Tibial nerve (tissue), 4 donors: Measurements from ENCODE around the gene EP400. TPM values are rescaled to one million over a fixed set of nuclear protein-coding genes. Genes with fewer than 3 reads are reported as not detected.

ENCODE experiments used
- DNase-seq, 2 donors: peaks; one replicate each; pipeline ENCODE4 v3.0.0-alpha.2; 2019; ENCODE audit warnings: low spot score in 2 of 2
- H3K27ac ChIP-seq, 4 donors: fragments of 200-600 bp; sonication (generic) in 3 of 4; one replicate each; pipeline ENCODE4 v1.5.1; 2017 to 2019; ENCODE audit warnings: mild to moderate bottlenecking in 1 of 4
- H3K27me3 ChIP-seq, 2 donors: fragments of 200-600 bp; sonication (generic) in 1 of 2; one replicate each; pipeline versions ENCODE4 v1.5.1 to v1.6.0; 2017 to 2019
- H3K36me3 ChIP-seq, 3 donors: fragments of 200-600 bp; sonication (generic); one replicate each; pipeline ENCODE4 v1.5.1; 2018 to 2019
- H3K4me1 ChIP-seq, 4 donors: fragments of 200-600 bp; sonication (generic) in 3 of 4; one replicate each; pipeline ENCODE4 v1.5.1; 2017 to 2019
- H3K4me3 ChIP-seq, 4 donors: fragments of 200-600 bp; sonication (generic) in 3 of 4; one replicate each; pipeline ENCODE4 v1.5.1; 2017 to 2019; ENCODE audit warnings: mild to moderate bottlenecking in 1 of 4, moderate library complexity in 1 of 4
- H3K9me3 ChIP-seq, 4 donors: fragments of 200-600 bp; sonication (generic) in 3 of 4; one replicate each; pipeline ENCODE4 v1.5.1; 2017 to 2019
- CTCF ChIP-seq, 5 experiments: fragments of 200-600 bp in 3 of 5; fragments of 450-650 bp in 2 of 5; sonication (generic) in 3 of 5; IDR thresholded peaks; one replicate each; pipeline ENCODE4 v1.5.1; 2016 to 2019; ENCODE audit warnings: antibody characterized with exemption in 5 of 5, mild to moderate bottlenecking in 3 of 5, moderate library complexity in 2 of 5
- EP300 ChIP-seq, 2 donors: sonication (generic); formaldehyde crosslinking; IDR thresholded peaks; one replicate each; pipeline ENCODE4 v1.6.1; 2017; ENCODE audit warnings: antibody characterized with exemption in 2 of 2, mild to moderate bottlenecking in 1 of 2
- POLR2A ChIP-seq, 2 donors: fragments of 450-650 bp; IDR thresholded peaks; one replicate each; pipeline ENCODE4 v1.6.1; 2017; ENCODE audit warnings: antibody characterized with exemption in 2 of 2, mild to moderate bottlenecking in 2 of 2, moderate library complexity in 2 of 2
- WGBS, 2 donors: methylation state at CpG; one replicate each; pipeline ENCODE4 v1.1.5; 2018; 5-methylcytosine and 5-hydroxymethylcytosine counted together
- total RNA-seq, 4 donors: library from RNA; depleted of rRNA; stranded (reverse); fragments of >200 nt; gene quantifications; one replicate each; pipeline ENCODE4 v1.1.0, GENCODE V29; 2016

The EP400 gene
- total RNA-seq, 4 donors from 2014 or later = 27.8 to 41.4 (median 32.2) TPM

GRCh38 chr12:132006056-132006680 is 56.4 kb downstream of the EP400 start:
- H3K36me3 ChIP-seq = peaks cover 0 to 70% (median 15%) of the 10 kb centered on the region in 3 donors
- DNase-seq = no peak

DNA sequence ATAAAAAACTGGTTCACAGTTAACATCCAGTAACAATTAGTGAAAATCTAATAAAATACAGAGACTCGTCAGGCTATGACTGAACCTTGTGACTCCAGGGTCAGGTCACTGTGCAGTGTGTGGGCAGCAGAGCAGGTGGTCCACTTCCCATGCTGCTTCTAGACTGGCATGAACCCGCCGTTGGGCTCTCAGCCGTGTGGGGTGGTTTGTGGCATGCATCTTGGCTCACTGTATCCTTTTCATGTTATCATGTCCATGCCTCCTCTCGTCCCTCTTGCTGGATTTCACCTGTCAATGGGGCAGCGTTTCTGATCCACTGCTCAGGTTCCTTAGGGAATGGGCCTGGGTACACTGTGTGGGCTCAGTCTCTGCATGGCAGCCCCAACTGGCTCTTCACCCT is 57.3 kb downstream of the EP400 start:
- no peak for DNase-seq
- no peaks in the 10 kb centered on the region for H3K9me3 ChIP-seq
- H3K36me3 ChIP-seq = peaks cover 4 to 78% (median 18%) of the 10 kb centered on the region in 3 donors
- WGBS, 2 donors = 72 to 90% methylated on average over 6 of the region's 6 CpGs
- no peaks in the 10 kb centered on the region for H3K4me1 ChIP-seq
- no peak overlapping the region for H3K4me3 ChIP-seq
- no peak overlapping the region for H3K27ac ChIP-seq
- TF ChIP-seq POLR2A (IDR thresholded peaks at IDR 0.05) = no peak
- TF ChIP-seq EP300 (IDR thresholded peaks at IDR 0.05) = no peak
- TF ChIP-seq CTCF (IDR thresholded peaks at IDR 0.05) = no peak
- no peaks in the 10 kb centered on the region for H3K27me3 ChIP-seq

More at GRCh38 chr12:132006056-132006680, 56.4 kb downstream of the EP400 start:
- H3K4me3 ChIP-seq = no peak overlapping the region
- H3K9me3 ChIP-seq = no peaks in the 10 kb centered on the region
- no peak overlapping the region for H3K27ac ChIP-seq
- WGBS, 2 donors = 91 to 92% methylated on average over 19 of the region's 19 CpGs
- H3K4me1 ChIP-seq = no peaks in the 10 kb centered on the region
- H3K27me3 ChIP-seq = no peaks in the 10 kb centered on the region
- no peak for TF ChIP-seq EP300 (IDR thresholded peaks at IDR 0.05)
- TF ChIP-seq CTCF (IDR thresholded peaks at IDR 0.05) = no peak
- TF ChIP-seq POLR2A (IDR thresholded peaks at IDR 0.05) = no peak

DNA sequence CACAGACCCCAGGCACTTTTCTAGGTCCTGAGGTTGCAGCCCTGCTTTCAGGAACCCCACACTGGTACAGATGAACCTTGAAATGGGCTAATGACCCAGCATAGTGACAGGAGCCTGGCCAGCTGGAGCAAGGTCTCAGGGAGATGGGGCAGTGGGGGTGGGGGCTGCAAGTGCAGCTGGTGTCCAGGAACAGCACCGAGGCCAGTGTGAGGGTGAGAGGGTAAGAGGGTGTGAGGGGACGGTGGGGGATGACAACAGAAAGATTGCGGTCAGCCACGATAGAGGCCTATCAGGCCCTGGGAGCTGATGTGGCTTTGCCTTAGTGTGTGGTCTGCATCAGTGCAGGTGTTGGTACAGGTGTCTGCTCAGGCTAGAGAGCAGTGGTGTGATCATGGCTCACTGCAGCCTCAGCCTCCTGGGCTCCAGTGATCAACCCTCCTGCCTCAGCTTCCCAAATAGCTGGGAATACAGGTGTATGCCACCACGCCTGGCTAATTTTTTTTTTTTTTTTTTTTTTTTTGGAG is 59.7 kb downstream of the EP400 start:
- WGBS, 2 donors = 89 to 94% methylated on average over 5 of the region's 5 CpGs
- no peaks in the 10 kb centered on the region for H3K9me3 ChIP-seq
- TF ChIP-seq EP300 (IDR thresholded peaks at IDR 0.05) = no peak
- TF ChIP-seq CTCF (IDR thresholded peaks at IDR 0.05) = no peak
- no peak for TF ChIP-seq POLR2A (IDR thresholded peaks at IDR 0.05)
- no peaks in the 10 kb centered on the region for H3K4me1 ChIP-seq
- H3K36me3 ChIP-seq = peaks cover 4 to 94% (median 28%) of the 10 kb centered on the region in 3 donors
- no peak for DNase-seq
- no peak overlapping the region for H3K4me3 ChIP-seq
- no peaks in the 10 kb centered on the region for H3K27me3 ChIP-seq
- H3K27ac ChIP-seq = no peak overlapping the region

GRCh38 chr12:132012919-132013568 is 63.3 kb downstream of the EP400 start:
- peaks cover 5 to 96% (median 20%) of the 10 kb centered on the region in 3 donors for H3K36me3 ChIP-seq
- DNase-seq = no peak
- H3K9me3 ChIP-seq = no peaks in the 10 kb centered on the region
- no peak overlapping the region for H3K4me3 ChIP-seq
- no peak overlapping the region for H3K27ac ChIP-seq
- no peaks in the 10 kb centered on the region for H3K4me1 ChIP-seq
- TF ChIP-seq CTCF (IDR thresholded peaks at IDR 0.05) (no peak), EP300 (IDR thresholded peaks at IDR 0.05) (no peak), POLR2A (IDR thresholded peaks at IDR 0.05) (no peak)
- WGBS, 2 donors = 80 to 81% methylated on average over 20 of the region's 20 CpGs
- no peaks in the 10 kb centered on the region for H3K27me3 ChIP-seq
